ENCODE results near the gene ZBTB45. TPM values are rescaled to one million over a fixed set of nuclear protein-coding genes. Genes with fewer than 3 reads are reported as not detected.
A peak's percentile ranks its signal among the peaks of the same experiment; 100 is the strongest.

ZBTB45 gene
- total and polyA plus RNA-seq, 10 of the 15 experiments (the other 5 are each of a cell fraction or from before 2014, with no cell fraction given), result 0.29 to 17.2 (median 4.2) TPM

DNA sequence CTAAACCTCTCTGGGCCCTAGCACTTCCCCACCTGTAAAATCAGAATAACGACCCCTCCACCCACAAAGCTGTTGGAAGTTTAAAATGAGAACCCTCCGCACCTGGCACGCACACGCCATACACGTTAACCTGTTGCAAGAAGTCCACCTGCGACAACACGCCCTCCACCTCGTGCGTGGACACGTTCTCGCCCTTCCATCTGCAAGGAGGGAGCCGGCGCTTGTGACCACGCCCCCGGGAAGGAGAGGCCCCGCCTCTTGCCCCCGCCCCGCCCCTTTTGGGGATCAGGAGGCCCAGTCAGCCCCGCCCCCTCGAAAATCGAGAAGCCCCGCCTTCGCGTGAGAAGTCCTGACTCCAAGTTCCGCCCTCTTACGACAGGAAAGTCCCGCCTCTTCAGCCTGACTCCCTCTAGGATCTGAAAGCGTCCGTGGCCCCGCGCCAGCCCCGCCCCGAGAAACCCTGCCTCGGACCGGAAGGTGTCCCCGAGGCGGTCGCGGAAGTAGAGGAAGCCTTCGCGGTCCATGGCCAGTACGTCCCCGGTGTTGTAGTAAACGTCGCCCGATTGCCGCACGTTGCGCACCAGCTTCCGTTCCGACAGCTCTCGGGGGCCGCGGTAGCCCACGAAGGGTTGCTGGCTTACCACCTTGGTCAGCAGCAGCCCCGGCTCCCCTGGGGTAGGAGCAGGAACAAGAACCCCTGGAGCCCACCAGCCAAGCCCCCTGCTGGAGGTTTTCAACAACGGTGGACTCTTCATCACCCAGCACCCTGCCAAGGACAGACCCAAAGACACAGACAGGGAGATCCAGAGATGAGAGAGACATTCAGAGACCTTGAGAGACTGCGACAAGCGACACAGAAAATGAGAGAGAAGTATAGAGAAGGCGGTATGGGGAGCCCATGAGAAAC, 20.3 kb downstream of the ZBTB45 start (continued):
- TF ChIP-seq, protein P1, sequence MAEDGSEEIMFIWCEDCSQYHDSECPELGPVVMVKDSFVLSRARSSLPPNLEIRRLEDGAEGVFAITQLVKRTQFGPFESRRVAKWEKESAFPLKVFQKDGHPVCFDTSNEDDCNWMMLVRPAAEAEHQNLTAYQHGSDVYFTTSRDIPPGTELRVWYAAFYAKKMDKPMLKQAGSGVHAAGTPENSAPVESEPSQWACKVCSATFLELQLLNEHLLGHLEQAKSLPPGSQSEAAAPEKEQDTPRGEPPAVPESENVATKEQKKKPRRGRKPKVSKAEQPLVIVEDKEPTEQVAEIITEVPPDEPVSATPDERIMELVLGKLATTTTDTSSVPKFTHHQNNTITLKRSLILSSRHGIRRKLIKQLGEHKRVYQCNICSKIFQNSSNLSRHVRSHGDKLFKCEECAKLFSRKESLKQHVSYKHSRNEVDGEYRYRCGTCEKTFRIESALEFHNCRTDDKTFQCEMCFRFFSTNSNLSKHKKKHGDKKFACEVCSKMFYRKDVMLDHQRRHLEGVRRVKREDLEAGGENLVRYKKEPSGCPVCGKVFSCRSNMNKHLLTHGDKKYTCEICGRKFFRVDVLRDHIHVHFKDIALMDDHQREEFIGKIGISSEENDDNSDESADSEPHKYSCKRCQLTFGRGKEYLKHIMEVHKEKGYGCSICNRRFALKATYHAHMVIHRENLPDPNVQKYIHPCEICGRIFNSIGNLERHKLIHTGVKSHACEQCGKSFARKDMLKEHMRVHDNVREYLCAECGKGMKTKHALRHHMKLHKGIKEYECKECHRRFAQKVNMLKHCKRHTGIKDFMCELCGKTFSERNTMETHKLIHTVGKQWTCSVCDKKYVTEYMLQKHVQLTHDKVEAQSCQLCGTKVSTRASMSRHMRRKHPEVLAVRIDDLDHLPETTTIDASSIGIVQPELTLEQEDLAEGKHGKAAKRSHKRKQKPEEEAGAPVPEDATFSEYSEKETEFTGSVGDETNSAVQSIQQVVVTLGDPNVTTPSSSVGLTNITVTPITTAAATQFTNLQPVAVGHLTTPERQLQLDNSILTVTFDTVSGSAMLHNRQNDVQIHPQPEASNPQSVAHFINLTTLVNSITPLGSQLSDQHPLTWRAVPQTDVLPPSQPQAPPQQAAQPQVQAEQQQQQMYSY (CRISPR knock-in tag; IDR thresholded peaks at IDR 0.05), result no peak
- TF ChIP-seq ZSCAN29 (IDR thresholded peaks at IDR 0.05) (peak; percentile 67; the same call in 1 of the 2 replicates), NR2F1 (conservative IDR thresholded peaks at IDR 0.05) (peak; percentile 65; the same call in 1 of the 2 replicates), TARDBP (IDR thresholded peaks at IDR 0.05; ENCODE audit: borderline replicate concordance) (peak; percentile 83; the same call in 1 of the 2 replicates), EED (IDR thresholded peaks at IDR 0.05; ENCODE audit: low read depth) (peak; percentile 63; the same call in 1 of the 2 replicates), POU2F2 (IDR thresholded peaks at IDR 0.05; ENCODE audit: borderline replicate concordance, low read depth, low read length) (peak; percentile 82; the same call in 2 of the 3 replicates), NR2C1 (IDR thresholded peaks at IDR 0.05) (peak; percentile 93), PAX8 (IDR thresholded peaks at IDR 0.05) (no peak), CHD2 (IDR thresholded peaks at IDR 0.05; ENCODE audit: borderline replicate concordance, low read depth, low read length) (peak; percentile 74; the same call in 1 of the 2 replicates), CEBPB (IDR thresholded peaks at IDR 0.05; ENCODE audit: borderline replicate concordance in 1 of 2, low read depth in 2 of 2, low read length in 2 of 2) (no peak), EP300 (IDR thresholded peaks at IDR 0.05; ENCODE audit: borderline replicate concordance in 1 of 2, control insufficient read depth in 1 of 2, low read depth in 2 of 2, low read length in 2 of 2) (no peak), ZBED1 (IDR thresholded peaks at IDR 0.05; ENCODE audit: borderline replicate concordance) (peak; percentile 67; the same call in 1 of the 2 replicates), RAD51 (IDR thresholded peaks at IDR 0.05) (peak; percentile 13; the same call in 1 of the 2 replicates), HDAC2 (IDR thresholded peaks at IDR 0.05) (no peak), POLR2AphosphoS2 (IDR thresholded peaks at IDR 0.05; ENCODE audit: low read depth, low read length) (peak; percentile 79; the same call in 1 of the 2 replicates), CREB1 (IDR thresholded peaks at IDR 0.05; ENCODE audit: low read depth) (peak; percentile 83), BCL11A (IDR thresholded peaks at IDR 0.05; ENCODE audit: low read depth, low read length) (no peak)
- TF ChIP-seq, protein P2, sequence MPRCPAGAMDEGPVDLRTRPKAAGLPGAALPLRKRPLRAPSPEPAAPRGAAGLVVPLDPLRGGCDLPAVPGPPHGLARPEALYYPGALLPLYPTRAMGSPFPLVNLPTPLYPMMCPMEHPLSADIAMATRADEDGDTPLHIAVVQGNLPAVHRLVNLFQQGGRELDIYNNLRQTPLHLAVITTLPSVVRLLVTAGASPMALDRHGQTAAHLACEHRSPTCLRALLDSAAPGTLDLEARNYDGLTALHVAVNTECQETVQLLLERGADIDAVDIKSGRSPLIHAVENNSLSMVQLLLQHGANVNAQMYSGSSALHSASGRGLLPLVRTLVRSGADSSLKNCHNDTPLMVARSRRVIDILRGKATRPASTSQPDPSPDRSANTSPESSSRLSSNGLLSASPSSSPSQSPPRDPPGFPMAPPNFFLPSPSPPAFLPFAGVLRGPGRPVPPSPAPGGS (IDR thresholded peaks at IDR 0.05; ENCODE audit: borderline replicate concordance, insufficient read depth, low read depth, low read length, poor library complexity, severe bottlenecking), result no peak
- TF ChIP-seq, protein P3, sequence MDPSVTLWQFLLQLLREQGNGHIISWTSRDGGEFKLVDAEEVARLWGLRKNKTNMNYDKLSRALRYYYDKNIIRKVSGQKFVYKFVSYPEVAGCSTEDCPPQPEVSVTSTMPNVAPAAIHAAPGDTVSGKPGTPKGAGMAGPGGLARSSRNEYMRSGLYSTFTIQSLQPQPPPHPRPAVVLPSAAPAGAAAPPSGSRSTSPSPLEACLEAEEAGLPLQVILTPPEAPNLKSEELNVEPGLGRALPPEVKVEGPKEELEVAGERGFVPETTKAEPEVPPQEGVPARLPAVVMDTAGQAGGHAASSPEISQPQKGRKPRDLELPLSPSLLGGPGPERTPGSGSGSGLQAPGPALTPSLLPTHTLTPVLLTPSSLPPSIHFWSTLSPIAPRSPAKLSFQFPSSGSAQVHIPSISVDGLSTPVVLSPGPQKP (IDR thresholded peaks at IDR 0.05; ENCODE audit: low read depth, low read length), result peak; percentile 83

Measured in GM12878 (cell line).